ENCODE results near the gene ZNF554. TPM values are rescaled to one million over a fixed set of nuclear protein-coding genes. Genes with fewer than 3 reads are reported as not detected.
A peak's percentile ranks its signal among the peaks of the same experiment; 100 is the strongest.

ZNF554 gene
- total RNA-seq, 1 donor from 2014 or later = 8.6 TPM

- Mint-ChIP-seq H3K27me3 (ENCODE audit: low read depth) (no peaks in the 10 kb centered on the region), H3K4me1 (peaks cover 15% of the 10 kb centered on the region), H3K4me3 (peak overlapping the region; percentile 50), H3K36me3 (ENCODE audit: low read depth) (peaks cover 12% of the 10 kb centered on the region), H3K27ac (ENCODE audit: unreplicated experiment) (peak overlapping the region; percentile 87), H3K9me3 (no peaks in the 10 kb centered on the region)
- DNase-seq (ENCODE audit: low read depth, low spot score) = no peak
- TF ChIP-seq CTCF (conservative IDR thresholded peaks at IDR 0.05) = no peak
These were observed 44.6 kb upstream of the ZNF554 start for GRCh38 chr19:2774953-2775555.

GRCh38 chr19:2775556-2776430, 43.9 kb upstream of the ZNF554 start:
- H3K4me1 Mint-ChIP-seq = peaks cover 20% of the 10 kb centered on the region
- DNase-seq (ENCODE audit: low read depth, low spot score) = no peak
- peaks cover 12% of the 10 kb centered on the region for H3K36me3 Mint-ChIP-seq (ENCODE audit: low read depth)
- no peak for TF ChIP-seq CTCF (conservative IDR thresholded peaks at IDR 0.05)
- no peaks in the 10 kb centered on the region for H3K27me3 Mint-ChIP-seq (ENCODE audit: low read depth)
- peak overlapping the region; percentile 87 for H3K27ac Mint-ChIP-seq (ENCODE audit: unreplicated experiment)
- H3K4me3 Mint-ChIP-seq = peak overlapping the region; percentile 50
- no peaks in the 10 kb centered on the region for H3K9me3 Mint-ChIP-seq

GRCh38 chr19:2777952-2778683, 41.5 kb upstream of the ZNF554 start:
- no peak overlapping the region for H3K27ac Mint-ChIP-seq (ENCODE audit: unreplicated experiment)
- DNase-seq (ENCODE audit: low read depth, low spot score) = no peak
- H3K9me3 Mint-ChIP-seq = no peaks in the 10 kb centered on the region
- H3K36me3 Mint-ChIP-seq (ENCODE audit: low read depth) = peaks cover 12% of the 10 kb centered on the region
- H3K27me3 Mint-ChIP-seq (ENCODE audit: low read depth) = no peaks in the 10 kb centered on the region
- TF ChIP-seq CTCF (conservative IDR thresholded peaks at IDR 0.05) = no peak
- peaks cover 36% of the 10 kb centered on the region for H3K4me1 Mint-ChIP-seq
- H3K4me3 Mint-ChIP-seq = peak overlapping the region; percentile 69

GRCh38 chr19:2779121-2779740, 40.4 kb upstream of the ZNF554 start:
- Mint-ChIP-seq H3K9me3 (peaks cover 4% of the 10 kb centered on the region), H3K27me3 (ENCODE audit: low read depth) (peaks cover 4% of the 10 kb centered on the region), H3K27ac (ENCODE audit: unreplicated experiment) (no peak overlapping the region), H3K4me3 (no peak overlapping the region), H3K4me1 (peaks cover 46% of the 10 kb centered on the region), H3K36me3 (ENCODE audit: low read depth) (peaks cover 15% of the 10 kb centered on the region)
- DNase-seq (ENCODE audit: low read depth, low spot score) = no peak
- no peak for TF ChIP-seq CTCF (conservative IDR thresholded peaks at IDR 0.05)

GRCh38 chr19:2780284-2780683, 39.4 kb upstream of the ZNF554 start:
- DNase-seq (ENCODE audit: low read depth, low spot score) = no peak
- H3K4me1 Mint-ChIP-seq = peaks cover 49% of the 10 kb centered on the region
- TF ChIP-seq CTCF (conservative IDR thresholded peaks at IDR 0.05) = no peak
- peaks cover 4% of the 10 kb centered on the region for H3K27me3 Mint-ChIP-seq (ENCODE audit: low read depth)
- peaks cover 12% of the 10 kb centered on the region for H3K36me3 Mint-ChIP-seq (ENCODE audit: low read depth)
- H3K4me3 Mint-ChIP-seq = peak overlapping the region; percentile 76
- peak overlapping the region; percentile 93 for H3K27ac Mint-ChIP-seq (ENCODE audit: unreplicated experiment)
- peaks cover 4% of the 10 kb centered on the region for H3K9me3 Mint-ChIP-seq
